ENCODE data around the gene ACTR2. TPM values are rescaled to one million over a fixed set of nuclear protein-coding genes. Genes with fewer than 3 reads are reported as not detected.
A peak's percentile ranks its signal among the peaks of the same experiment; 100 is the strongest.

Gene ACTR2
- total and polyA plus RNA-seq, 9 donors, result 33.4 to 146 (median 113) TPM

DNA sequence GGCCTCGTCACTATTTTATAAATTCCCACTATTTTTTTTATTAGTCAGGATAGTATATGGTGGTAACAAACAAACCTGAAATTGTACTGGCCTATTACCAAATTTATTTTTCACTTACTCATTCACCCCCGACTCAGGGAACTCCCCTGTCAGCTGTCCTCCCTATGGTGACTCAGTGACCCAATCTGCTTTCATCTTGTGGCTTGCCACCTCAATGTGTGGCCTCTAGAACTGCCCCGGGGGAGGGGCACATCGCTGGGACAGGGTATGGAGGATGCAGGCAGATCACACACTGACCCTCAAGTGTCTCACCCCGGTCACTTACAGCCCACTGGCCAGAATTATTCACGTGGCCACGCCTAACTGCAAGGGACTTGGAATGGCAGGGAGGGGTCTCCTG is 71.6 kb downstream of the ACTR2 start:
- H3K4me1 ChIP-seq (ENCODE audit: insufficient read depth), result peaks cover 13% of the 10 kb centered on the region
- TF ChIP-seq, protein P1, sequence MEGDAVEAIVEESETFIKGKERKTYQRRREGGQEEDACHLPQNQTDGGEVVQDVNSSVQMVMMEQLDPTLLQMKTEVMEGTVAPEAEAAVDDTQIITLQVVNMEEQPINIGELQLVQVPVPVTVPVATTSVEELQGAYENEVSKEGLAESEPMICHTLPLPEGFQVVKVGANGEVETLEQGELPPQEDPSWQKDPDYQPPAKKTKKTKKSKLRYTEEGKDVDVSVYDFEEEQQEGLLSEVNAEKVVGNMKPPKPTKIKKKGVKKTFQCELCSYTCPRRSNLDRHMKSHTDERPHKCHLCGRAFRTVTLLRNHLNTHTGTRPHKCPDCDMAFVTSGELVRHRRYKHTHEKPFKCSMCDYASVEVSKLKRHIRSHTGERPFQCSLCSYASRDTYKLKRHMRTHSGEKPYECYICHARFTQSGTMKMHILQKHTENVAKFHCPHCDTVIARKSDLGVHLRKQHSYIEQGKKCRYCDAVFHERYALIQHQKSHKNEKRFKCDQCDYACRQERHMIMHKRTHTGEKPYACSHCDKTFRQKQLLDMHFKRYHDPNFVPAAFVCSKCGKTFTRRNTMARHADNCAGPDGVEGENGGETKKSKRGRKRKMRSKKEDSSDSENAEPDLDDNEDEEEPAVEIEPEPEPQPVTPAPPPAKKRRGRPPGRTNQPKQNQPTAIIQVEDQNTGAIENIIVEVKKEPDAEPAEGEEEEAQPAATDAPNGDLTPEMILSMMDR (IDR thresholded peaks at IDR 0.05), result no peak
- no peak for TF ChIP-seq POLR2A (IDR thresholded peaks at IDR 0.05)
- no peak for TF ChIP-seq EP300 (IDR thresholded peaks at IDR 0.05)
- no peaks in the 10 kb centered on the region for H3K9me3 ChIP-seq
- DNase-seq, result peak in 2 of 5 donors; percentile 49
- no peaks in the 10 kb centered on the region for H3K27me3 ChIP-seq
- no peaks in the 10 kb centered on the region for H3K36me3 ChIP-seq
- no peak overlapping the region for H3K4me3 ChIP-seq
- 80 to 81% (median 81%) methylated on average over 7 of the region's 7 CpGs for WGBS, 3 donors
- intact Hi-C loops (cut with DNase I), result no loop called here
- H3K27ac ChIP-seq, result no peak overlapping the region

DNA sequence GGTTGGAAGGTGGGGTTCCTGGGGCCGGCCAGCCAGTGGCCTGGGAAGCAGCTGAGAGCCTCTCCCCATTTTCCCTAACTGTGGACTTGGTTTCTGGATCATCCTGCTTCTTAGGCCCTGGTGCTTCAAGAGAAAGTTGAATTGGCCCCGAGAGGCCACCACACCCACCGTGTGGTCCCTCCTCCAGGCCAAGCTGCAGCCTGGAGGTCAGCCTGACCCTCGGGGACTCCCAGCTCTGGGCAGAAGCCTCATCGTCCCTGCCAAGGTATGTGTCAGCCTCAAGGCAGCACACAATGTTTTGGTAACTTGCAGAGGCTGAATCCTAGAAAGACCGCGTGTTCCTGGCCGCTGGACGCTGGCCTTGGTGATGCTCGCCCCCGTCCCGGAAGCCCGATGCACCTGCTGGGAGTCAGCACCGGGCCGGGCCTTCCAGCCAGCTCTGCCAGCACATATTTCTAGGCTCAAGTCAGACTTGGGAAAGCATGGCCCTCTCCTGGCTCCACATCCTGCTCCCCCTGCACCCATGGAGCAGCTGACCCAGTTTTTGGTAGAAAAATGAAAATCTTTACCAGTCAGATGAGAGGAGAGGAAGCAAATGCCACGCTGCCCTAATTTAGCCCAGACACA is 72.6 kb downstream of the ACTR2 start:
- H3K27me3 ChIP-seq, result no peaks in the 10 kb centered on the region
- peaks cover 13% of the 10 kb centered on the region for H3K4me1 ChIP-seq (ENCODE audit: insufficient read depth)
- TF ChIP-seq, protein P1 (IDR thresholded peaks at IDR 0.05), result no peak
- TF ChIP-seq POLR2A (IDR thresholded peaks at IDR 0.05), result peak; percentile 11
- peak; percentile 83 for TF ChIP-seq EP300 (IDR thresholded peaks at IDR 0.05)
- peak overlapping the region in 1 of 2 donors; percentile 47 for H3K27ac ChIP-seq
- H3K36me3 ChIP-seq, result no peaks in the 10 kb centered on the region
- intact Hi-C loops (cut with DNase I), result loop anchor here in 1 of 4 donors (10.0 kb wide), 1 partner anchor 135 kb away; the partner anchor contains the start of gene SPRED2
- WGBS, 3 donors, result 7 to 12% (median 9%) methylated on average over 14 to 16 of the region's 16 CpGs
- DNase-seq, result peak; percentile 75 to 93 (median 87)
- H3K4me3 ChIP-seq, result no peak overlapping the region
- no peaks in the 10 kb centered on the region for H3K9me3 ChIP-seq

DNA sequence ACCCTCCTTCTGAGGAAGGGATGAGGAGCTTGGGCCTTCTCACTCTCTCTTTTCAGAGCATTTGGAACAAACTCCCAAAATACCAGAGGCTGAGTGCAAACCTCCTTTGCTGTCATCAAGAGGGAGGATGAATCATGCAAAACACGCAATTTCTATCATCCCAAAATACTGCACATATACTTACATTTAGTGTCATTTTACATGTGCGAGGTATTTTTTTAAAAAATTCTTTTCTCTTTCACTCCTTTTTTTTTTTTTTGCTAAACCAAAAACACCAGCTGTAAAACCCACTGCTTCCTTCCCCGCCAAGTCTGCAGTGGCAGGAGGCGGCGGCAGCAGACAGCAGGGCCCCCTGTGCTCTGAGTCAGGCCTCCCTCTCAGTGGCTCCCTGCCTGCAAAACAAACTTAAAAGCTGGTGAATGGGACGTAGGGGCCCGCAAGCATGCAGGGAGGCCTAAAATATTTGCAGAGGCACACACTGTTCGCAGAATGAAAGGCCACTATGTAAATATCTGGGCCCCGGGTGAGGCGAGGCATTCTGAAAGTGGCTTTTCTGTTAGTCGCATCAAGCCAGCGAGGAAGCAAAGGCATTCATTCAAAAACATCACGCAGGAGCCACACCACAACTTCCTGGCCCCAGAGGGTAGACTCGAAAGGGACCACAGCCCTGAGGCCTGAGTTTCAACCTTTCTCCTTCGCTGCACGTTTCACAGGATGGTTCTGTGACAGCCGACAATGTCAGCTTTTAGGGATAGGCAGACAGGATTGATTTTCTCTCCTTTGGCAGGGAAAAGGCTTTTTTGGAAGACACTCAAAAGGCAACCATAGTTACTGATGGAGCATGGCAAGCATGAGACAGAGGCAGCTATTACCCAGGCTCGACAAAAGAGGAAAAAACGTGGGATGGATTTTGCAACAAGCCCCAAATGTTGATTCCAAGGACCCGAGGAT is 73.4 kb downstream of the ACTR2 start:
- Histone ChIP-seq H3K4me1 (ENCODE audit: insufficient read depth) (peaks cover 13% of the 10 kb centered on the region), H3K9me3 (no peaks in the 10 kb centered on the region), H3K36me3 (no peaks in the 10 kb centered on the region), H3K4me3 (no peak overlapping the region), H3K27me3 (no peaks in the 10 kb centered on the region), H3K27ac (peak overlapping the region in 1 of 2 donors; percentile 47)
- no peak for TF ChIP-seq EP300 (IDR thresholded peaks at IDR 0.05)
- no peak for TF ChIP-seq POLR2A (IDR thresholded peaks at IDR 0.05)
- TF ChIP-seq, protein P1 (IDR thresholded peaks at IDR 0.05), result no peak
- 25 to 30% (median 28%) methylated on average over 20 of the region's 20 CpGs for WGBS, 3 donors
- intact Hi-C loops (cut with DNase I), result loop anchor here in 1 of 4 donors (10.0 kb wide), 1 partner anchor 134 kb away; the partner anchor contains the start of gene SPRED2
- peak in 3 of 5 donors; percentile 25 to 56 (median 53) for DNase-seq

DNA sequence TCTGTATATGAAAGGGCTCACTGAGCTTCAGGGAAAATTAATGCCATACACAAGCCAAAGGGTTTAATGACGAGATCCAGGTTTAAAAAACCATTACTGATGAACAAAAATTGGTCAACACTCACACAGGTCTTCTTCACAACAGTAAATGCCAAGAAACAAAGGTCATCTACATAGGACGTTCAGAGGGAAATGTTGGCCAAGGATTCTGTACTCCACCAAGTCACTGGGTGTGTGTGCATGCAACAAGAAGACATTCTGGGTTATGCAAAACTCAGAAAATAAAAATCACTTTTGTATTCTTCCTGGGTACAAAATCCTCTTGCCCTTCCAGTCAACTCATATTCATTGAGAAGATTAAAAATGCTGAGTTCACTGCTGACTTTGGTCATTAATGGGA is 78.3 kb downstream of the ACTR2 start:
- no peak overlapping the region for H3K4me3 ChIP-seq
- WGBS, 3 donors, result 85 to 91% (median 89%) methylated on average over 2 of the region's 2 CpGs
- DNase-seq, result no peak
- no peak overlapping the region for H3K27ac ChIP-seq
- peaks cover 9% of the 10 kb centered on the region for H3K4me1 ChIP-seq (ENCODE audit: insufficient read depth)
- no peaks in the 10 kb centered on the region for H3K27me3 ChIP-seq
- intact Hi-C loops (cut with DNase I), result loop anchor here in 1 of 4 donors (10.0 kb wide), 1 partner anchor 129 kb away; the partner anchor contains the start of gene SPRED2
- H3K36me3 ChIP-seq, result no peaks in the 10 kb centered on the region
- H3K9me3 ChIP-seq, result no peaks in the 10 kb centered on the region
- TF ChIP-seq EP300 (IDR thresholded peaks at IDR 0.05) (no peak), POLR2A (IDR thresholded peaks at IDR 0.05) (no peak)
